ENCODE results near the gene COPRS.
"Not testable (repeated sequence)": the region's sequence is repeated elsewhere in the genome, so short reads cannot be mapped to it uniquely, and the experiment has no call there.

COPRS gene

DNA sequence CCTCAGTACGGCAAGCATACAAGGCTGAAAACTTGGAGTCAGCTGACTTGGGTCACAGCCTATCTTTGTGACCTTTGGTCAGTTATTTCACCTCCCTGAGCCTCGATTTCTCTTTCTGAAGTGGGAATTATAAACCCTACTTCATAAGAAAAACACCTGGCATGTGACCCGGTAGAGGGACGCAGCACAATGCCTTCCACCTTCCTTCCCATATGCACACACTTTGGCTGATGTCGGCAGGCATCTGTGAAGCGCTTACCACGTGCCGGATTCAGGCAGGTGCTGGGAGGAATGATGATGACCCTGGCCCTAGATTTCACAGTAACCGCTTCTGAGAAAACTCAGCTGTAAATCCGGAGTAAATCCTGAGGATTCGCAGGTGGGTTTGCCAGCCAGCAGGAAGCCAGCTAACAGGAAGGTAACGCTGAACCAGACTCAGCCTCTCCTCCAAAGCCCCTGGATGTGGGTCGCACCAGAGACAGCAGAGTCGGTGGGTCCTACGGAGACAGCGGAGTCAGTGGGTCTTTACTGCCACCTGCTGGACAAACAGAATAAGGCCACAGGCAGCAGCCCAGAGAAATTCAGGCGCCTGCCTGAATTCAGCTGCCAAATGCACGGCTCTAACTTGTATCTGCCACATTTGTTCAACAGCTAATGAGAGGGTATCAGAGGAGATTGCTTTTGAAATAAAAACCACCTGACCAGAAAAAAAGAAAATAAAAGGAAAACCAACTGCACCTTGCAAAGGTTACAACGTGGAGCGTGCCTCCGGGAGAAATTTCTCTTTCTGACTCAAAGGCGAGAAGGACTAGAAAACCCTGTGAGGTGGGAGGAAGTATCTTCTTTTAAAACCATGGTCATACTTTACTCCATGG is 16.6 kb downstream of the COPRS start:
- Histone ChIP-seq H3K27ac (ENCODE audit: low read length) (no peak overlapping the region), H3K4me3 (ENCODE audit: low read length) (no peak overlapping the region), H3K9ac (ENCODE audit: low read length) (no peak overlapping the region)

DNA sequence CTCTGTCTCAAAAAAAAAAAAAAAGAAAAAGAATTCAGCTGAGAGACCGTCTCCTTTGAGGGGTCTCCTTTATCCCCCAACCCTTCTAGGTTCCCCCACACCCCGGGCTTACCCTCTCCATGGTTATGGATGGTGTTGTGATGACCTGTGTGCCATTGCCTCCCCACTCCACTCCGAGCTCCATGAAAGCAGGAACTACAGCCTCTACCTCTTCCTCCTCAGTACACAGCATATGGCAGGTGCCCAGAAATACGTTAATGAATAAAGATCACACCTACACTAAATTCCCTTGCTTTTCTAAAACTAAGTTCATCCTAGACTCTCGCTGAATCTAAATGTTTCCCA is 17.2 kb downstream of the COPRS start:
- Histone ChIP-seq H3K4me1 (ENCODE audit: control insufficient read depth, low read depth, low read length) (peaks cover 4% of the 10 kb centered on the region), H3K4me3 (ENCODE audit: low read length) (no peak overlapping the region), H3K9me3 (ENCODE audit: control insufficient read depth, low read depth, low read length) (no peaks in the 10 kb centered on the region), H3K27ac (ENCODE audit: low read length) (no peak overlapping the region), H3K27me3 (ENCODE audit: control insufficient read depth, insufficient read depth, low read length) (peaks cover 12% of the 10 kb centered on the region), H3K36me3 (ENCODE audit: control insufficient read depth, low read depth, low read length) (no peaks in the 10 kb centered on the region), H3K9ac (ENCODE audit: low read length) (no peak overlapping the region)

More for the DNA sequence above, 16.6 kb downstream of the COPRS start:
- Histone ChIP-seq H3K27me3 (ENCODE audit: control insufficient read depth, insufficient read depth, low read length) (peaks cover 12% of the 10 kb centered on the region), H3K36me3 (ENCODE audit: control insufficient read depth, low read depth, low read length) (no peaks in the 10 kb centered on the region), H3K9me3 (ENCODE audit: control insufficient read depth, low read depth, low read length) (no peaks in the 10 kb centered on the region), H3K4me1 (ENCODE audit: control insufficient read depth, low read depth, low read length) (peaks cover 4% of the 10 kb centered on the region)

DNA sequence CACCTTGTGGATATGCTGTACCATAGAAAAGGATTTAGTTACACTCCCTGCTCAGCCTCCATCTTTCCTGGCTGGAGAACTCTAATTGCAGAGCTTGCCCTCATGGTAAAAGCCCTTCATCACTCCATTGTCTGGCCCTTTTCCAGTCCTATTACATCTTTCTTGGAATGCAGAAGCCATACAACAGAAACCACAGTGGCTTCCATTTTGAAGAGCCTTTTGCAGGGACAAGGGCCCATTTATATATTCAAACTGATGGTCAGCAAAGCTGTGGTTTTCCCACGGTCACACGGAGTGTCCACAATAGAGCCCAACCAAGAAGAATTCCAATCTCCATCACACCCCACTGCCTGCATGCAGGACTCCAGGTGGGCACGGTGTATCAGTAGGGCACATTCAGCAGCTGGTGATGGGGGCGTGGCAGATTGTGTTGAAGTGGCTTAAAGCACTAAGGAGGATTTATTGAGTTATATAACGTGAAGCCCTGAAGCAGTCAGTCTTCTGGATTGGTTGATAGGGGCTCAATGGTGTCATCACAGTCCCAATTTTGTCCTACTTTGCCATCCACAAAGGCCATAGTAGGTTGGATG is 20.3 kb downstream of the COPRS start:
- Histone ChIP-seq H3K4me3 (ENCODE audit: low read length) (no peak overlapping the region), H3K27ac (ENCODE audit: low read length) (no peak overlapping the region), H3K36me3 (ENCODE audit: control insufficient read depth, low read depth, low read length) (no peaks in the 10 kb centered on the region), H3K9ac (ENCODE audit: low read length) (no peak overlapping the region), H3K27me3 (ENCODE audit: control insufficient read depth, insufficient read depth, low read length) (peaks cover 12% of the 10 kb centered on the region), H3K9me3 (ENCODE audit: control insufficient read depth, low read depth, low read length) (no peaks in the 10 kb centered on the region), H3K4me1 (ENCODE audit: control insufficient read depth, low read depth, low read length) (peaks cover 4% of the 10 kb centered on the region)

DNA sequence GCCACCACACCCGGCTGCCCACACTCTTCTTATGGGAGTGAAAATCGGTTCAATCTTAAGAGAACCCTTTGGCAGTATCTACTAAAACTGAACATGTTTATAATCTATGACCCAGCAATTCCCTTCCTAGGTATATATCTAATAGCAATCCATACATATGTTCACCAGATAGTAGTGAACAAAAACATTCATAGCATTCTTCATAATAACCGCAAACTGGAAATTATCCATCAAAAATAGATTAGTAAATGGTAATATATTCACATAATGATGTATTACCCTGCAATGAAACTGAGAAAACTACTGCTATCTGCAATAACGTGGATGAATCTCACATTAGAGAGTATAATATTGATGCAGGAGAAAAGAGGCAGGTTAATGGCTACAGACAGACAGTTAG is 23.1 kb downstream of the COPRS start:
- no peak overlapping the region for H3K9ac ChIP-seq (ENCODE audit: low read length)
- H3K27me3 ChIP-seq (ENCODE audit: control insufficient read depth, insufficient read depth, low read length), result no peaks in the 10 kb centered on the region
- H3K4me1 ChIP-seq (ENCODE audit: control insufficient read depth, low read depth, low read length), result no peaks in the 10 kb centered on the region
- no peaks in the 10 kb centered on the region for H3K9me3 ChIP-seq (ENCODE audit: control insufficient read depth, low read depth, low read length)
- no peak overlapping the region for H3K27ac ChIP-seq (ENCODE audit: low read length)
- no peaks in the 10 kb centered on the region for H3K36me3 ChIP-seq (ENCODE audit: control insufficient read depth, low read depth, low read length)
- H3K4me3 ChIP-seq (ENCODE audit: low read length), result no peak overlapping the region

DNA sequence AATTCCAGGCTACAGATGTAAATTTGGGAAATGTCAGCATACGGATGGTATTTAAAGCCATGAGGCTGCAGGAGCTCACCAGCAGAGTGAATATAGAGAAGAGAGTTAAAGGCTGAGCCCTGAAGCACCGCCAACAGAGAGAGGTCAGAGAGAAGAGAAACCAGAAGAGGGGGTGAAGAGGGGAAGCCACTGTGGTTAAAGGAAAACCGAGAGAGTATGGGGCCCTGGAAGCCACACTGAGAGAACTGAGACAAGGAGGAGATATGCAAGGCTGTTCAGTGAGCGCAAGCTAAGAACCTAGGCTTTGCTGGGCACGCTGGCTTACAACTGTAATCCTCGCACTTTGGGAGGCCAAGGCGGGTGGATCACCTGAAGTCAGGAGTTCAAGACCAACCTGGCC is 24.6 kb downstream of the COPRS start:
- Histone ChIP-seq H3K9ac (ENCODE audit: low read length) (no peak overlapping the region), H3K4me3 (ENCODE audit: low read length) (no peak overlapping the region), H3K27me3 (ENCODE audit: control insufficient read depth, insufficient read depth, low read length) (no peaks in the 10 kb centered on the region), H3K27ac (ENCODE audit: low read length) (no peak overlapping the region), H3K4me1 (ENCODE audit: control insufficient read depth, low read depth, low read length) (no peaks in the 10 kb centered on the region), H3K36me3 (ENCODE audit: control insufficient read depth, low read depth, low read length) (no peaks in the 10 kb centered on the region), H3K9me3 (ENCODE audit: control insufficient read depth, low read depth, low read length) (no peaks in the 10 kb centered on the region)

DNA sequence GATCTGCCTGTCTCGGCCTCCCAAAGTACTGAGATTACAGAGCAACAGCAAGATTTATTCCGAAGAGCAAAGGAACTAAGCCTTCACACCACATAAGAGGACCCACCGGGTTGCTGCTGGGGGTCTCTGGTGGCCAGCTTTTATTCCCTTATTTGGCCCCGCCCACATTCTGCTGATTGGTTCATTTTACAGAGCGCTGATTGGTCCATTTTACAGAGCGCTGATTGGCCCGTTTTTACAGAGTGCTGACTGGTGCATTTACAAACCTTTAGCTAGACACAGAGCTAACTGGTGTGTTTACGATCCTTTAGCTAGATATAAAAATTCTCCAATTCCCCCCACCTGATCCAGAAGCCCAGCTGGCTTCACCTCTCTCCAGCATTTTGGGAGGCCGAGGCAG is 26.3 kb downstream of the COPRS start:
- Histone ChIP-seq H3K4me1 (ENCODE audit: control insufficient read depth, low read depth, low read length) (no peaks in the 10 kb centered on the region), H3K27ac (ENCODE audit: low read length) (no peak overlapping the region), H3K36me3 (ENCODE audit: control insufficient read depth, low read depth, low read length) (no peaks in the 10 kb centered on the region), H3K9ac (ENCODE audit: low read length) (no peak overlapping the region), H3K9me3 (ENCODE audit: control insufficient read depth, low read depth, low read length) (no peaks in the 10 kb centered on the region), H3K4me3 (ENCODE audit: low read length) (no peak overlapping the region), H3K27me3 (ENCODE audit: control insufficient read depth, insufficient read depth, low read length) (no peaks in the 10 kb centered on the region)

DNA sequence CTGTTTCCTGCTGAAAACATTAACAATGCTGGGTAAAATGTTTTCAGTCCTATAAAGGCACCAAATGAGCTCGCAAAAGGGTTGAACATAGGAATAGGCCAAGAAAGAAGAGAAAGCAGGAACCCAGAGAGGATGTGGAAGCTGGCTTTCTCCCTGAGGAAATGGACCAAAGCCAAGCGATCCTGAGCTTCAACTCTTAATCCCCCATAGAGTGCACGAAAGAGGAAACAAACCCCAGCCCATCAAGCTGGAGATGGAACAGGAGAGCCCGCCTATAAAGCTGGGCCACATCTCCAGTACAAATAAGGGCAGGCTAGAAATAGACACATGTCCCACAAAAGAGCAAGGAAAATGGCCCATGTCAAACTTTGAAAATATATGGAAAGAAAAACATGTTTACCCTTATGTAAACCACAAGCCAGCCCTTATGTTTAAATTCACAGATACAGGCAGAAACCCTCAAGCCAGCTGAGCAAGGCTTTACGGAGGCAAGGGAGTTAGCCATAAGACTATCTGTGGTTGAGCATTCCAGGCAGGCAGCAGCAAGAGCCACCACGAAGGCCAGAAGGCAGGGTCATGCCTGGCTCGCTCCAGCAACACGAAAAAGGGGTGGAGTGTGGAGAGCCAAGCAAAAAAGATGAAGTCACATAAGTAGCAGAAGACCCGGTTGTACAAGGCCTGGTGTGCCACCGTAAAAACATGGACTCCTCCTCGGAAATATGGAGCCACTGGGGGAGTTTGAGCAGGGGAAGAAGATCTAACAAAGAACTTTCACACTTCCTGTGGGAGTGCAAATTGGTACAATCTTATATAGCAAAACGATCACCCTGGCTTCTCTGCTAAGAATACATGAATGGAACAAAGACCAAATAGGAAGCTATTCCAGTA is 27.8 kb downstream of the COPRS start:
- no peak overlapping the region for H3K27ac ChIP-seq (ENCODE audit: low read length)
- H3K9me3 ChIP-seq (ENCODE audit: control insufficient read depth, low read depth, low read length), result no peaks in the 10 kb centered on the region
- no peaks in the 10 kb centered on the region for H3K4me1 ChIP-seq (ENCODE audit: control insufficient read depth, low read depth, low read length)
- no peak overlapping the region for H3K4me3 ChIP-seq (ENCODE audit: low read length)
- H3K27me3 ChIP-seq (ENCODE audit: control insufficient read depth, insufficient read depth, low read length), result no peaks in the 10 kb centered on the region
- H3K36me3 ChIP-seq (ENCODE audit: control insufficient read depth, low read depth, low read length), result no peaks in the 10 kb centered on the region
- H3K9ac ChIP-seq (ENCODE audit: low read length), result no peak overlapping the region

DNA sequence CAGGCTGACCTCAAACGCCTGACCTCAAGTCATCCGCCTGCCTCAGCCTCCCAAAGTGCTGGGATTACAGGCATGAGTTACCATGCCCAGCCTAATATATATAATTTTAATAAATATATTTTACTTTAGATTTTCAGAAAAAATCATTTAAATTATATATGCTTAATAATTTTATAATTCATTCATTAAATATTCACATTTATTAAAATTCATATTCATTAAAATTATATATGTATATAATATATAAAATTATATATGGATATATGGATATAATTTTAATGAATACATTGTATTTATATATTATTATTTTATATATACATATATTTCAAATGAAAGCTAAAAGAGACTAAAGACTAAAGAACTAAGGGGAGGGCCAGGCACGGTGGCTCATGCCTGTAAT is 29.4 kb downstream of the COPRS start:
- Histone ChIP-seq H3K4me3 (ENCODE audit: low read length) (no peak overlapping the region), H3K27ac (ENCODE audit: low read length) (no peak overlapping the region), H3K27me3 (ENCODE audit: control insufficient read depth, insufficient read depth, low read length) (no peaks in the 10 kb centered on the region), H3K9me3 (ENCODE audit: control insufficient read depth, low read depth, low read length) (no peaks in the 10 kb centered on the region), H3K4me1 (ENCODE audit: control insufficient read depth, low read depth, low read length) (no peaks in the 10 kb centered on the region), H3K36me3 (ENCODE audit: control insufficient read depth, low read depth, low read length) (no peaks in the 10 kb centered on the region), H3K9ac (ENCODE audit: low read length) (no peak overlapping the region)

DNA sequence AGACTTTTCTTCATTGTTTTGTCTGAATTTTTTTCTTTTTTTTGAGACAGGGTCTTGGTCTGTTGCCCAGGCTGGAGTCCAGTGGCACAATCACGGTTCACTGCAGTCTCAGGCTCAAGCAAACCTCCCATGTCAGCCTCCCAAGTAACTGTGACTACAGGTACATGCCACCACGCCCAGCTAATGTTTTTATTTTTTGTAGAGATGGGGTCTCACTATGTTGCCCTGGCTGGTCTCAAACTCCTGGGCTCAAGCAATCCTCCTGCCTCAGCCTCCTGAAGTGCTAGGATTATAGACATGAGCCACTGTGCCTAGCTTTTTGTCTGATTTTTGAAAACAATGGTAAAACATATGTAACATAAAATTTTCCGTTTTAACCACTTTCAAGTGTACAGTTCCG is 30.1 kb downstream of the COPRS start:
- H3K4me3 ChIP-seq (ENCODE audit: low read length); H3K27me3 ChIP-seq (ENCODE audit: control insufficient read depth, insufficient read depth, low read length); H3K9me3 ChIP-seq (ENCODE audit: control insufficient read depth, low read depth, low read length); H3K9ac ChIP-seq (ENCODE audit: low read length); H3K36me3 ChIP-seq (ENCODE audit: control insufficient read depth, low read depth, low read length); H3K4me1 ChIP-seq (ENCODE audit: control insufficient read depth, low read depth, low read length); H3K27ac ChIP-seq (ENCODE audit: low read length): not testable (repeated sequence)

DNA sequence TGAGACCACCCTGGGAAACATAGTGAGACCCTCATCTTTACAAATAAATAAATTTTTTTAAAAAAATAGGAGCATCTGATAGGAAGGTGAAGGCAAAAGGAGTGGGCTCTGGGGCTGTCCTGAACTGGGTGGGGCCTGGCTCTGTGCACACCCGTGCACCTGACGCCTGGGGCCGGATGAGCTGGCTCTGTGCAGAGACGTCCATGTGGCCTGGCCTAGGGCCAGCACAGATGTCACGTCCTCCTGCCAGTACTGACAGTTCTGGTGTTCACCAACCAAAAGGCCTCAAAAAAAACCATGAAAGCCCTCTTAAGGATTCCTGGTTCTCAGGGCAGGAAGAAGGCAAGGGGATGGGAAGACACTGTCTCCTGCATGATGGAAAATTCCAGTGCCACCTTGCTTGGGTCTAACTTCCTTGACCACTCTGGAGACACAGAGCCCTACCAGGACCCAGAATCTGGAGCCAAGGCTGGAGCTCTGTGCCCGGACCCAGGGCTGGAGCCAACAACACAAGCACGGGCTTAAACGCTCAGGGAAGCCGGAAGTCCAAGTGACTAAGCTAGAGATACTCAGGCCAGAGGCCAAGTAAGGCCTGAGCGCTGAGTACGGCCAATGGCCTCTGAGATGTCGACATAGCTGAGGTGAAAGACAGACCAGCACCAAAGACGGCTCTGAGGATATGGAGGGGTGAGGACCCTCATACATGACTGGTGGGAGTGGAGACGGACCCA is 32.9 kb downstream of the COPRS start:
- Histone ChIP-seq H3K9me3 (ENCODE audit: control insufficient read depth, low read depth, low read length) (no peaks in the 10 kb centered on the region), H3K36me3 (ENCODE audit: control insufficient read depth, low read depth, low read length) (no peaks in the 10 kb centered on the region), H3K27me3 (ENCODE audit: control insufficient read depth, insufficient read depth, low read length) (no peaks in the 10 kb centered on the region), H3K9ac (ENCODE audit: low read length) (no peak overlapping the region), H3K27ac (ENCODE audit: low read length) (no peak overlapping the region), H3K4me1 (ENCODE audit: control insufficient read depth, low read depth, low read length) (no peaks in the 10 kb centered on the region), H3K4me3 (ENCODE audit: low read length) (no peak overlapping the region)

DNA sequence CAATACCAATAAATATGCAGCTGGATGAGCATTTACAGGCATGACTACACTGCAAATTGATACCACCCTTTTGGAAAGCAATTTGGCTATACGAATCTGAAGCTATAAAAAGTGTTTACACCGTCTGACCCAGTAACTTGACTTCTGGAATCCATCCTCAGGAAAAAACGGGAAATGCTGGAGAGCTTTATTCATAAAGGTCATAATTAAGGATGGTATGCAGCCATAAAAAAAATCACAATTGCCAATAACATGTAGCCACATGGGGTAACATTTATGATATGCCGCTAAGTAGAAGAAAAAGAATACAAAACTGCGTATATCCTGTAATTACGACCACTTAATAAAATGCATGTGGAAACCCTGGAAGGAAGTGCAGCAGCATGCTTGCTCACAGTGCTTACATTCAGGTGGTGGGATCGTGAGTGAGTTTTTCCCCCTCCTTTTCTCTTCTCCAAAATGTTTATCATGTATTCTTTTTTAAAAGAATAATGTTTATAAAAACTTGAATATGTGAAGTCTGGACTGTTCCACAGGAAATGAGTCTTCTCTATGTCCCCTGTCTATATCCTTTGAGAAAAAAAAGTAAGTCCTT is 34.2 kb downstream of the COPRS start:
- Histone ChIP-seq H3K9ac (ENCODE audit: low read length) (no peak overlapping the region), H3K36me3 (ENCODE audit: control insufficient read depth, low read depth, low read length) (no peaks in the 10 kb centered on the region), H3K27me3 (ENCODE audit: control insufficient read depth, insufficient read depth, low read length) (no peaks in the 10 kb centered on the region), H3K4me1 (ENCODE audit: control insufficient read depth, low read depth, low read length) (no peaks in the 10 kb centered on the region), H3K9me3 (ENCODE audit: control insufficient read depth, low read depth, low read length) (no peaks in the 10 kb centered on the region), H3K27ac (ENCODE audit: low read length) (no peak overlapping the region), H3K4me3 (ENCODE audit: low read length) (no peak overlapping the region)
